Tibial nerve (tissue), 4 donors: ENCODE results near the gene SYT7. TPM values are rescaled to one million over a fixed set of nuclear protein-coding genes. Genes with fewer than 3 reads are reported as not detected.

Experiments
- DNase-seq, 2 donors: peaks; one replicate each; pipeline ENCODE4 v3.0.0-alpha.2; 2019; ENCODE audit warnings: low spot score in 2 of 2
- H3K27ac ChIP-seq, 4 donors: fragments of 200-600 bp; sonication (generic) in 3 of 4; one replicate each; pipeline ENCODE4 v1.5.1; 2017 to 2019; ENCODE audit warnings: mild to moderate bottlenecking in 1 of 4
- H3K27me3 ChIP-seq, 2 donors: fragments of 200-600 bp; sonication (generic) in 1 of 2; one replicate each; pipeline versions ENCODE4 v1.5.1 to v1.6.0; 2017 to 2019
- H3K36me3 ChIP-seq, 3 donors: fragments of 200-600 bp; sonication (generic); one replicate each; pipeline ENCODE4 v1.5.1; 2018 to 2019
- H3K4me1 ChIP-seq, 4 donors: fragments of 200-600 bp; sonication (generic) in 3 of 4; one replicate each; pipeline ENCODE4 v1.5.1; 2017 to 2019
- H3K4me3 ChIP-seq, 4 donors: fragments of 200-600 bp; sonication (generic) in 3 of 4; one replicate each; pipeline ENCODE4 v1.5.1; 2017 to 2019; ENCODE audit warnings: mild to moderate bottlenecking in 1 of 4, moderate library complexity in 1 of 4
- H3K9me3 ChIP-seq, 4 donors: fragments of 200-600 bp; sonication (generic) in 3 of 4; one replicate each; pipeline ENCODE4 v1.5.1; 2017 to 2019
- EP300 ChIP-seq, 2 donors: sonication (generic); formaldehyde crosslinking; IDR thresholded peaks; one replicate each; pipeline ENCODE4 v1.6.1; 2017; ENCODE audit warnings: antibody characterized with exemption in 2 of 2, mild to moderate bottlenecking in 1 of 2
- POLR2A ChIP-seq, 2 donors: fragments of 450-650 bp; IDR thresholded peaks; one replicate each; pipeline ENCODE4 v1.6.1; 2017; ENCODE audit warnings: antibody characterized with exemption in 2 of 2, mild to moderate bottlenecking in 2 of 2, moderate library complexity in 2 of 2
- WGBS, 2 donors: methylation state at CpG; one replicate each; pipeline ENCODE4 v1.1.5; 2018; 5-methylcytosine and 5-hydroxymethylcytosine counted together
- total RNA-seq, 4 donors: library from RNA; depleted of rRNA; stranded (reverse); fragments of >200 nt; gene quantifications; one replicate each; pipeline ENCODE4 v1.1.0, GENCODE V29; 2016
- TF ChIP-seq, protein P1 (sequence below), 5 experiments: fragments of 200-600 bp in 3 of 5; fragments of 450-650 bp in 2 of 5; sonication (generic) in 3 of 5; IDR thresholded peaks; one replicate each; pipeline ENCODE4 v1.5.1; 2016 to 2019; ENCODE audit warnings: antibody characterized with exemption in 5 of 5, mild to moderate bottlenecking in 3 of 5, moderate library complexity in 2 of 5

Gene SYT7
- total RNA-seq, 4 donors from 2014 or later, result 1.2 to 2.5 (median 1.8) TPM

DNA sequence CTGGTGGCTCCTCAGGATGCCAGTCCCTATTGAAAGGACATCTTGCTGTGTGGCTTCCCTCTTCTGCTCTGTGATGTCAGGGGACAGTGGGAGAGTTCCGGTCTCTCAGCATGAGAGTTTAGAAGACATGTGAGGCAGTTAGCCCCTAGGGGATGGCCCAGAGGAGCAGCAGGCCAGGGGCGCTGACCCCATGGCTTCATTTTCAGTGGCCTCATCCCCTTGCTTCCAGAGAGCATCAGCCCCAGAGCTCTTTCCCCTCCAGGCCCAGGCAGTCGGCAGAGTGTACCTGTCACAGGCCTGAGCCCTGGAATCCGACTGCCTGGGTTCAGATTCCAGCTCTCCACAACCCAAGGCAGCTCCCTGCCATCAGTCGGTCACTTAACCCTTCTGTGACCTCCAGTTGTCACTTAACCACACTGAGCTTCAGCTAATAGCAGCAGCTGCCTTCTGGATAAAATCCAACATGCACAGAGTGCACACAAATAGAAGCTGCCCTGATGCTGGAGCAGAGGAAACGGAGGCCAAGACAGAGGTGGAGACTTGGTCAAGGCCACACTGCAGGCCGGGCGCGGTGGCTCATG lies 86.4 kb downstream of the SYT7 start:
- no peaks in the 10 kb centered on the region for H3K27me3 ChIP-seq
- TF ChIP-seq EP300 (IDR thresholded peaks at IDR 0.05) (no peak), POLR2A (IDR thresholded peaks at IDR 0.05) (no peak)
- TF ChIP-seq, protein P1, sequence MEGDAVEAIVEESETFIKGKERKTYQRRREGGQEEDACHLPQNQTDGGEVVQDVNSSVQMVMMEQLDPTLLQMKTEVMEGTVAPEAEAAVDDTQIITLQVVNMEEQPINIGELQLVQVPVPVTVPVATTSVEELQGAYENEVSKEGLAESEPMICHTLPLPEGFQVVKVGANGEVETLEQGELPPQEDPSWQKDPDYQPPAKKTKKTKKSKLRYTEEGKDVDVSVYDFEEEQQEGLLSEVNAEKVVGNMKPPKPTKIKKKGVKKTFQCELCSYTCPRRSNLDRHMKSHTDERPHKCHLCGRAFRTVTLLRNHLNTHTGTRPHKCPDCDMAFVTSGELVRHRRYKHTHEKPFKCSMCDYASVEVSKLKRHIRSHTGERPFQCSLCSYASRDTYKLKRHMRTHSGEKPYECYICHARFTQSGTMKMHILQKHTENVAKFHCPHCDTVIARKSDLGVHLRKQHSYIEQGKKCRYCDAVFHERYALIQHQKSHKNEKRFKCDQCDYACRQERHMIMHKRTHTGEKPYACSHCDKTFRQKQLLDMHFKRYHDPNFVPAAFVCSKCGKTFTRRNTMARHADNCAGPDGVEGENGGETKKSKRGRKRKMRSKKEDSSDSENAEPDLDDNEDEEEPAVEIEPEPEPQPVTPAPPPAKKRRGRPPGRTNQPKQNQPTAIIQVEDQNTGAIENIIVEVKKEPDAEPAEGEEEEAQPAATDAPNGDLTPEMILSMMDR (IDR thresholded peaks at IDR 0.05), result no peak
- H3K4me3 ChIP-seq, result no peak overlapping the region
- no peak overlapping the region for H3K27ac ChIP-seq
- H3K9me3 ChIP-seq, result no peaks in the 10 kb centered on the region
- WGBS, 2 donors, result 56 to 65% methylated on average over 8 to 9 of the region's 9 CpGs
- no peak for DNase-seq
- no peaks in the 10 kb centered on the region for H3K36me3 ChIP-seq
- peaks cover 0 to 18% (median 10%) of the 10 kb centered on the region in 4 donors for H3K4me1 ChIP-seq

DNA sequence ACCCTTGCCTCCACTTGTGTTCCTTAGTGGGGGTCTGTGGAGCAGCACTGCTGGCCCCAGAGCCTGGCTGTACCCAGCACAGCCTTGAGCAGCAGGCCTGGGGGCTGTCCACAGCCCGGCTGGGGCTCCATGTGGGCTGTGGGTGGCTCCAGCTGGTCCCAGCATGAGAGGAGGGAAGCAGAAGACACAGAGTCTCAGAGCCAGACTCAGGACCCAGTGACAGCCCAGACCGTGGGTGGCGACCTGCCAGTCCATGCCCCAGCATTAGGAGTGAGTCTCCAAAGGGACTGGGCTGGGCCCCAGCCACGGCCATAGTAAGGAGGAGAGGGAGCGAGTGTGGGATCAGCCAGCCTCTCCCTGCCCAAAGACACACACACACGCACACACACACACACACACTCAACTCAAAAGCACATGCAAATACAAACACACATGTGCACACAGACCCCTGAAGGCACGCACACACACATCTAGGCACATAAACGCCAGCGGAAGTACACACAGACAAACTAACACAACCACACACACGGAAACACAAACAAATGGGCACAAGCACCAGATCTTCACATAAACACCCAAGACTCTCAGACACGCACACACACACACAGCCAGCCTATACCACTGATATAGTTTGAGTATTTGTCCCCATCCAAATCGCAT lies 89.0 kb downstream of the SYT7 start:
- Histone ChIP-seq H3K27ac (no peak overlapping the region), H3K4me1 (peaks cover 0 to 30% (median 20%) of the 10 kb centered on the region in 4 donors), H3K9me3 (no peaks in the 10 kb centered on the region), H3K27me3 (no peaks in the 10 kb centered on the region), H3K4me3 (no peak overlapping the region), H3K36me3 (peaks cover 0 to 9% (median 0%) of the 10 kb centered on the region in 3 donors)
- 86 to 89% methylated on average over 12 of the region's 12 CpGs for WGBS, 2 donors
- TF ChIP-seq EP300 (IDR thresholded peaks at IDR 0.05), result no peak
- TF ChIP-seq, protein P1 (IDR thresholded peaks at IDR 0.05), result no peak
- TF ChIP-seq POLR2A (IDR thresholded peaks at IDR 0.05), result no peak
- DNase-seq, result no peak

DNA sequence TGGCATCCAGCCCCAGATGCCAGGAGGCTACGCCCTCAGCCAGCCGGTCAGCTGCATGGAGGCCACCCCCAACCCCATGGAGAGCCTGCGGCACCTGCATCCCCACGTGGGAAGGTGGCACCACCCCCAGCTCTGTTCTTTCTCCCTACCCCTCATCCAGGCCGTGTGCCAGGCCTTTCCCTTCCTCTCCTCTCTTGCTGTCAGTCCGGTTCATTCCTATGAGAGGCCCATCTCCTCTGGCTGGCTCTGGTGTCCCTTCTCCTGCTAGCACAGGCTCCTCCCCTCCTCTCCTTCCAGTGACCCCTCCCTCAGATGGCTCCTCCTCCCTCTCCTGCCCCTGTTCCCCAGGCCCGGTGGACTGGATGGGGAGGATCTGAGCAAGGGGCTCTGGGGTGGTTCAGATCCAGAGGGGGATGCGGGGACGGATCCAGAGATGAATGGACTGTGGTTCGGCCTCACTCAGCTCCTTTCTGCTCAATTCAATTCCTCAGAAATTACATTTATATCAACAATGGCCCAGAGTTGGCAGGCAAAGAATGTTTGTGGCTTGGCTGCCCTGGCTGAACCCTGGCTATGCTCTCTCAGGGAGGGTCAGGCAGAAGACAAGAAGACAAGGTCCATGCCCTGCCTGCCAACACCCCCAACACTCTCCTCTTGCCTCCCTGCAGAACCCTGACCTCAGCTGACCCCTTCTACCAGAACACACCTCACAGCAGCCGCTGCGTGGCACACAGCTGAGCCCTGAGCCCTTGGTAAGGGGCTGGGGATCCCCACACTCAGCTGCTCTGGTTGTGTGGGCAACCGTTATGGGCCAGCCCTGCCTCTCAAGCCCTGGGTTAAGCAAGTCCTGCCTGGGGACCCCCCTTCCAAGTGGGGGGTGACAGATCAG lies 90.8 kb downstream of the SYT7 start:
- Histone ChIP-seq H3K4me3 (no peak overlapping the region), H3K27me3 (no peaks in the 10 kb centered on the region), H3K9me3 (no peaks in the 10 kb centered on the region), H3K36me3 (peaks cover 0 to 27% (median 0%) of the 10 kb centered on the region in 3 donors), H3K27ac (peak overlapping the region in 1 of 4 donors; percentile 66), H3K4me1 (peaks cover 0 to 30% (median 20%) of the 10 kb centered on the region in 4 donors)
- 32% methylated on average over 13 of the region's 13 CpGs for WGBS, 2 donors
- TF ChIP-seq EP300 (IDR thresholded peaks at IDR 0.05) (no peak), POLR2A (IDR thresholded peaks at IDR 0.05) (no peak)
- TF ChIP-seq, protein P1 (IDR thresholded peaks at IDR 0.05), result no peak
- DNase-seq, result no peak

DNA sequence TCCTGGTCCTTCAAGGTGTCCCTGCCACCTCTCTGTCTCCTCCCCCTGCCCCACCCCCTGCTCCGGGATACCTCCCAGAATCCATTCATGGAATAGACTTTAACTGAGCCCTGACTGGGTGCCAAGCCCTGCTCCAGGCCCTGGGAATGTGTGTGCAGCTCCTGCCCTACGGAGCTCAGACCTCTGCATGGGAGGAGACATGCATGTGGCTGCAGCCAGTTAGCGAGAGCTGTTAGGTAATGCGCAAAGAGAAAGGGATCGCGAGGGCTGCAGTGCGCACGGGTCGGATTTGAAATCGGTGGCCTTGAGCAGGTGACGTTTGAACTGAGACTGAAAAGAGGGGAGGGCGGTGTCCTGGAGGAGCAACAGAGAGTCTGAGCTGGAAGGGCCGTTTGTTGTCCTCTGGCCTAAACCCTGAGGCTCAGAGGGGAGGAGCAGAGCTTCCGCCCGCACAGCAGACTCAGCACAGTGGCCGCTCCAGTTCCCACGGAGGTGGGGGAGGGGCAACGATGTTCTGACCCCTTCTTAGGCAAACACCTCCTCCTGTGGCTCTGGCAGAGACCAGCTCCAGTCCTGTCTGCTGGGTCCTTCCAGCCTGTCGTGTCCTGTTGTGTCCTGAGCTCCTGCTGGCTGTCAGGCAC lies 92.1 kb downstream of the SYT7 start:
- peaks cover 0 to 30% (median 0%) of the 10 kb centered on the region in 3 donors for H3K36me3 ChIP-seq
- WGBS, 2 donors, result 24 to 27% methylated on average over 12 to 18 of the region's 19 CpGs
- H3K4me1 ChIP-seq, result peaks cover 0 to 30% (median 20%) of the 10 kb centered on the region in 4 donors
- H3K27me3 ChIP-seq, result no peaks in the 10 kb centered on the region
- H3K9me3 ChIP-seq, result no peaks in the 10 kb centered on the region
- peak overlapping the region in 1 of 4 donors; percentile 19 for H3K4me3 ChIP-seq
- no peak for TF ChIP-seq EP300 (IDR thresholded peaks at IDR 0.05)
- TF ChIP-seq POLR2A (IDR thresholded peaks at IDR 0.05), result no peak
- TF ChIP-seq, protein P1 (IDR thresholded peaks at IDR 0.05), result no peak
- peak in 1 of 2 donors; percentile 31 for DNase-seq
- peak overlapping the region in 2 of 4 donors; percentile 25 to 66 for H3K27ac ChIP-seq
